Measurements from ENCODE around the gene PKMYT1. TPM values are rescaled to one million over a fixed set of nuclear protein-coding genes. Genes with fewer than 3 reads are reported as not detected.
"Not testable (repeated sequence)": the region's sequence is repeated elsewhere in the genome, so short reads cannot be mapped to it uniquely, and the experiment has no call there.

The PKMYT1 gene
- total and polyA plus RNA-seq, 12 donors: 0.34 to 4.2 (median 0.71) TPM; not detected in 1

GRCh38 chr16:2933136-2933535 lies 47.1 kb downstream of the PKMYT1 start:
- Histone ChIP-seq H3K36me3 (peaks cover 0 to 94% (median 48%) of the 10 kb centered on the region in 9 donors), H3K9me3 (no peaks in the 10 kb centered on the region), H3K27me3 (no peaks in the 10 kb centered on the region), H3K4me1 (no peaks in the 10 kb centered on the region), H3K27ac (no peak overlapping the region), H3K4me3 (no peak overlapping the region)
- TF ChIP-seq CTCF (IDR thresholded peaks at IDR 0.05): no peak
- DNase-seq (no peak), ATAC-seq (peak in 1 of 8 donors; percentile 15)
- WGBS, 2 donors: 92 to 95% methylated on average over 30 of the region's 30 CpGs
- intact Hi-C loops (cut with DNase I): no loop called here

- H3K9me3 ChIP-seq: not testable (repeated sequence)
- 93 to 95% methylated on average over 13 of the region's 13 CpGs for WGBS, 2 donors
- peaks cover 0 to 77% (median 34%) of the 10 kb centered on the region in 9 donors for H3K36me3 ChIP-seq
These were observed 48.9 kb downstream of the PKMYT1 start for GRCh38 chr16:2931231-2931914.

GRCh38 chr16:2930236-2930635 lies 50.0 kb downstream of the PKMYT1 start:
- ATAC-seq (no peak), DNase-seq (no peak)
- Histone ChIP-seq H3K4me1 (peaks cover 0 to 11% (median 9%) of the 10 kb centered on the region in 9 donors), H3K27ac (no peak overlapping the region), H3K36me3 (peaks cover 0 to 65% (median 30%) of the 10 kb centered on the region in 9 donors), H3K9me3 (no peaks in the 10 kb centered on the region), H3K4me3 (no peak overlapping the region), H3K27me3 (no peaks in the 10 kb centered on the region)
- intact Hi-C loops (cut with DNase I): no loop called here
- 95 to 97% methylated on average over 15 of the region's 15 CpGs for WGBS, 2 donors
- TF ChIP-seq CTCF (IDR thresholded peaks at IDR 0.05): no peak

More at GRCh38 chr16:2931231-2931914, 48.9 kb downstream of the PKMYT1 start:
- H3K27ac ChIP-seq; H3K27me3 ChIP-seq; H3K4me3 ChIP-seq; DNase-seq; ATAC-seq; intact Hi-C loops (cut with DNase I): not testable (repeated sequence)
- peaks cover 0 to 10% (median 9%) of the 10 kb centered on the region in 9 donors for H3K4me1 ChIP-seq

GRCh38 chr16:2929693-2930092 lies 50.6 kb downstream of the PKMYT1 start:
- no peak for DNase-seq
- intact Hi-C loops (cut with DNase I): loop anchor here in 3 of 10 donors (5.0 to 10.0 kb wide), 3 partner anchors 53 to 95 kb away; partner anchors contain the start of genes PKMYT1 (in 1 of the 3) and ZG16B (in 1 of the 3)
- Histone ChIP-seq H3K27me3 (no peaks in the 10 kb centered on the region), H3K36me3 (peaks cover 0 to 63% (median 25%) of the 10 kb centered on the region in 9 donors), H3K4me3 (no peak overlapping the region), H3K4me1 (peaks cover 0 to 11% (median 9%) of the 10 kb centered on the region in 9 donors), H3K9me3 (no peaks in the 10 kb centered on the region), H3K27ac (no peak overlapping the region)
- WGBS, 2 donors: 91 to 92% methylated on average over 14 of the region's 14 CpGs
- ATAC-seq: no peak
- no peak for TF ChIP-seq CTCF (IDR thresholded peaks at IDR 0.05)

GRCh38 chr16:2928796-2929195 lies 51.5 kb downstream of the PKMYT1 start:
- Histone ChIP-seq H3K9me3 (no peaks in the 10 kb centered on the region), H3K4me3 (no peak overlapping the region), H3K27ac (no peak overlapping the region), H3K36me3 (peaks cover 0 to 59% (median 22%) of the 10 kb centered on the region in 9 donors), H3K27me3 (no peaks in the 10 kb centered on the region), H3K4me1 (peaks cover 0 to 11% (median 9%) of the 10 kb centered on the region in 9 donors)
- intact Hi-C loops (cut with DNase I): loop anchor here in 3 of 10 donors (5.0 to 10.0 kb wide), 3 partner anchors 54 to 94 kb away; partner anchors contain the start of genes PKMYT1 (in 1 of the 3) and ZG16B (in 1 of the 3)
- ATAC-seq: no peak
- TF ChIP-seq CTCF (IDR thresholded peaks at IDR 0.05): no peak
- WGBS, 2 donors: 89% methylated on average over 11 of the region's 11 CpGs
- DNase-seq: no peak

- H3K36me3 ChIP-seq: peaks cover 0 to 52% (median 16%) of the 10 kb centered on the region in 9 donors
- H3K4me1 ChIP-seq: peaks cover 0 to 11% (median 9%) of the 10 kb centered on the region in 9 donors
- 87% methylated on average over 4 of the region's 4 CpGs for WGBS, 2 donors
- intact Hi-C loops (cut with DNase I): loop anchor here in 3 of 10 donors (5.0 to 10.0 kb wide), 3 partner anchors 54 to 93 kb away; partner anchors contain the start of genes PKMYT1 (in 1 of the 3) and ZG16B (in 1 of the 3)
- not testable (repeated sequence) for H3K27me3 ChIP-seq, H3K4me3 ChIP-seq, DNase-seq, ATAC-seq, H3K9me3 ChIP-seq, H3K27ac ChIP-seq
These were observed 52.1 kb downstream of the PKMYT1 start for GRCh38 chr16:2928151-2928550.

Measured in heart right ventricle (tissue), 16 donors.